K562 (cell line): ENCODE results near the gene DYNLT4. TPM values are rescaled to one million over a fixed set of nuclear protein-coding genes. Genes with fewer than 3 reads are reported as not detected.

Experiments used
- BMI1 ChIP-seq: fragments of 150-350 bp; IDR thresholded peaks from 2 replicates; pipeline ENCODE4 v1.6.1; 2014; ENCODE audit warnings: low read length
- CREB1 ChIP-seq, 2 experiments: sonication (generic) in 1 of 2; formaldehyde crosslinking in 1 of 2; IDR thresholded peaks; 2 replicates each; pipeline versions ENCODE4 v1.6.1 to v1.8.0; 2012 to 2022; ENCODE audit warnings: inconsistent platforms in 1 of 2, mild to moderate bottlenecking in 1 of 2, missing genetic modification reagents in 1 of 2, moderate library complexity in 1 of 2
- EWSR1 ChIP-seq: fragments of 450-650 bp; IDR thresholded peaks from 2 replicates; pipeline ENCODE4 v1.6.1; 2018; ENCODE audit warnings: borderline replicate concordance, mild to moderate bottlenecking, low read depth, moderate library complexity; ENCODE audit not compliant: partially characterized antibody
- GATAD2A ChIP-seq: fragments of 450-650 bp; IDR thresholded peaks from 2 replicates; pipeline ENCODE4 v1.6.1; 2017
- JUND ChIP-seq, 2 experiments: IDR thresholded peaks; 2 replicates in 1 of 2; 3 replicates in 1 of 2; pipeline ENCODE4 v1.6.1; 2011; ENCODE audit warnings: borderline replicate concordance in 2 of 2, low read depth in 2 of 2, low read length in 2 of 2, improper control_type of control experiment in 1 of 2, missing biosample characterization in 1 of 2, missing genetic modification characterization in 1 of 2, missing genetic modification reagents in 1 of 2
- MAFK ChIP-seq: IDR thresholded peaks from 2 replicates; pipeline ENCODE4 v1.6.1; 2011; ENCODE audit warnings: low read length, improper control_type of control experiment
- MTA3 ChIP-seq: fragments of 450-650 bp; formaldehyde crosslinking; IDR thresholded peaks from 2 replicates; pipeline ENCODE4 v1.6.1; 2017; ENCODE audit warnings: mild to moderate bottlenecking, borderline replicate concordance
- RBM17 ChIP-seq: fragments of 200-400 bp; formaldehyde crosslinking; IDR thresholded peaks from 2 replicates; pipeline ENCODE4 v1.6.1; 2017; ENCODE audit warnings: low read depth, mild to moderate bottlenecking, low read length, borderline replicate concordance
- RBM22 ChIP-seq: fragments of 200-400 bp; formaldehyde crosslinking; IDR thresholded peaks from 2 replicates; pipeline ENCODE4 v1.6.1; 2018; ENCODE audit warnings: low read length, low read depth; ENCODE audit not compliant: poor library complexity, severe bottlenecking
- REST ChIP-seq, 2 experiments: fragments of 450-650 bp; formaldehyde crosslinking in 1 of 2; IDR thresholded peaks; 2 replicates each; pipeline versions ENCODE4 v1.4.0 to v1.6.1; 2014 to 2020; ENCODE audit warnings: mild to moderate bottlenecking in 2 of 2, borderline replicate concordance in 1 of 2, low read depth in 1 of 2
- TEAD4 ChIP-seq, 2 experiments: sonication (generic) in 1 of 2; formaldehyde crosslinking in 1 of 2; IDR thresholded peaks; 2 replicates each; pipeline versions ENCODE4 v1.6.1 to v1.8.0; 2012 to 2022; ENCODE audit warnings: borderline replicate concordance in 1 of 2, inconsistent platforms in 1 of 2, low read length in 1 of 2, mild to moderate bottlenecking in 1 of 2, missing genetic modification reagents in 1 of 2
- XRCC5 ChIP-seq: fragments of 200-400 bp; formaldehyde crosslinking; IDR thresholded peaks from 2 replicates; pipeline ENCODE4 v1.6.1; 2017; ENCODE audit warnings: low read depth, mild to moderate bottlenecking, low read length
- ZBTB7A ChIP-seq: IDR thresholded peaks from 2 replicates; pipeline ENCODE4 v1.6.1; 2011; ENCODE audit warnings: low read depth, mild to moderate bottlenecking, low read length, moderate library complexity, borderline replicate concordance; ENCODE audit not compliant: control insufficient read depth
- ZNF23 ChIP-seq: fragments of 250-450 bp; sonication (Bioruptor Pico); IDR thresholded peaks from 2 replicates; pipeline ENCODE4 v1.4.0; 2020; ENCODE audit warnings: mild to moderate bottlenecking
- ZNF583 ChIP-seq: fragments of 250-450 bp; sonication (Bioruptor Pico); IDR thresholded peaks from 2 replicates; pipeline ENCODE4 v1.4.0; 2020
- polyA plus RNA-seq, 8 experiments: library from polyadenylated mRNA; depleted of rRNA in 4 of 8; stranded (reverse) in 5 of 8; unstranded in 3 of 8; fragments of >200 nt; fragmentation: Nextera tagmentation in 2 of 8; fragmentation: Illumina TruSeq in 1 of 8; extraction: Ambion mirVana in 2 of 8; extraction: Trizol in 1 of 8; gene quantifications; 2 replicates each; pipeline versions ENCODE4 v1.2.1 to v1.2.3, GENCODE V29; 2011 to 2014; ENCODE audit warnings: inconsistent platforms in 1 of 8, missing spikeins in 1 of 8
- total RNA-seq, 7 experiments: library from RNA; depleted of rRNA in 6 of 7; stranded (reverse); fragments of >200 nt in 6 of 7; fragmentation: Illumina TruSeq in 2 of 7; extraction: Trizol in 2 of 7; gene quantifications; 2 replicates each; pipeline versions ENCODE4 v1.2.1 to v1.2.3, GENCODE V29; 2011 to 2021; ENCODE audit warnings: low replicate concordance in 1 of 7
- TF ChIP-seq, protein P1 (sequence below), 2 experiments: fragments of 450-650 bp in 1 of 2; sonication (generic) in 1 of 2; formaldehyde crosslinking in 1 of 2; IDR thresholded peaks in 1 of 2; conservative IDR thresholded peaks in 1 of 2; 2 replicates each; pipeline versions ENCODE4 v1.6.1 to v1.8.1; 2016 to 2023; ENCODE audit warnings: mild to moderate bottlenecking in 2 of 2, moderate library complexity in 2 of 2, inconsistent platforms in 1 of 2, missing genetic modification reagents in 1 of 2

DYNLT4 gene
- total and polyA plus RNA-seq, 9 of the 15 experiments (the other 6 are each of a cell fraction or from before 2014, with no cell fraction given) = 0.29 to 0.73 TPM; not detected in 7

DNA sequence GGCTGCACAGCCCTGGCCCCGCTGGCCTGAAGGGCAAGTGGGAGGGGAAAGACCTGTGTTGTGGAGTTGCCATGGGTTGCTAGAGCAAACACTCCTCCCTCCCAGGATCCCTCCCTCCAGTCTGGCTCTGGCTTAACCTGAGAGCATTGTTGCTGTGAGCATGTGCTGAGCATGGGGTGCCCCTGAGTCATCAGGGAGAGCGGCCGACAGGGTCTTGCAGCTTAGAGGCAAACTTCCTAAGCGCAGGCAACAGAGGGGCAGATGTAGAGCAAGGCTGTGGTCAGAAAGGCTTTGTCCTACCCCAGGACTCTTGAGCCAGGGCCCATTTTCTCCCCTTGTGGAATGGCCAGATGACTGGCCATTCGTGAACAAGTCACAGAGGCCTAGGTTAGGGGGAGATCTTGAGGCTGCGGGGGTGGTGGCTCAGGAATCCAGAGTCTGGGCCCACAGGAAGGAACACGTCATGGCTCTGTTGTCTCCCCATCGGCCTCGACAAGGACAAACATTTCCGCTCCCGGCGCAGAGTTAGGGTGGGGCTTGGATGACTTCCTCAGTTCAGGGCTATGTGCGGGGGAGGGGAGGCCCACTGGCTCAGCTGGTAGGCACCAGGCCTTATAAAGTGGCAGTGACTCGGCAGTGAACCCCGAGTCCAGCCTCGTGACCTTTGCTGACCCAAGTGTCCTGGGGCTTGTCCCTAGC, 362 bp upstream of the DYNLT4 start (continued):
- TF ChIP-seq REST (IDR thresholded peaks at IDR 0.05; ENCODE audit: borderline replicate concordance) (no peak; the same call in 1 of the 2 replicates), REST (CRISPR knock-in tag; IDR thresholded peaks at IDR 0.05; ENCODE audit: low read depth) (no peak), XRCC5 (peak; percentile 78), MAFK (peak; percentile 38; the same call in 1 of the 2 replicates), BMI1 (peak; percentile 88), ZBTB7A (0 out of 2 replicates have a peak, but pooled peaks have one; percentile 68), ZNF23 (CRISPR knock-in tag) (no peak), CREB1 (IDR thresholded peaks at IDR 0.05) (peak; percentile 77), CREB1 (CRISPR knock-in tag; IDR thresholded peaks at IDR 0.05) (peak; percentile 81), EWSR1 (no peak), TEAD4 (IDR thresholded peaks at IDR 0.05; ENCODE audit: low read length) (peak; percentile 59), TEAD4 (CRISPR knock-in tag; IDR thresholded peaks at IDR 0.05; ENCODE audit: borderline replicate concordance) (peak; percentile 88), MTA3 (peak; percentile 88), GATAD2A (peak; percentile 45), JUND (IDR thresholded peaks at IDR 0.05; ENCODE audit: borderline replicate concordance, low read depth, low read length) (peak; percentile 87), JUND (tag; IDR thresholded peaks at IDR 0.05; ENCODE audit: borderline replicate concordance, low read depth, low read length) (peak; percentile 95; the same call in 2 of the 3 replicates), RBM22 (peak; percentile 2), ZNF583 (peak; percentile 86), RBM17 (no peak)
- TF ChIP-seq, protein P1, sequence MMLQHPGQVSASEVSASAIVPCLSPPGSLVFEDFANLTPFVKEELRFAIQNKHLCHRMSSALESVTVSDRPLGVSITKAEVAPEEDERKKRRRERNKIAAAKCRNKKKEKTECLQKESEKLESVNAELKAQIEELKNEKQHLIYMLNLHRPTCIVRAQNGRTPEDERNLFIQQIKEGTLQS (IDR thresholded peaks at IDR 0.05) = peak; percentile 97
- TF ChIP-seq, protein P1 (CRISPR knock-in tag; conservative IDR thresholded peaks at IDR 0.05) = peak; percentile 91
